Kidney (tissue), 14 donors: ENCODE results near the gene ZGLP1. TPM values are rescaled to one million over a fixed set of nuclear protein-coding genes. Genes with fewer than 3 reads are reported as not detected.

Experiments
- DNase-seq, 5 donors: peaks; one replicate each; pipeline ENCODE4 v3.0.0-alpha.2; 2013 to 2020
- FAIRE-seq: peaks from 2 replicates; lab custom pipeline; 2012; peaks lifted over from hg19 to GRCh38; lab: Jason Lieb, UNC
- H3K27ac ChIP-seq, 2 donors: one replicate each; pipeline ENCODE4 v1.7.0; 2013; ENCODE audit warnings: low read depth in 2 of 2, low read length in 2 of 2, inconsistent platforms in 1 of 2
- H3K27me3 ChIP-seq: one replicate; pipeline ENCODE4 v1.7.1; 2013; ENCODE audit warnings: low read length, inconsistent platforms; ENCODE audit not compliant: control insufficient read depth, insufficient read depth
- H3K36me3 ChIP-seq, 3 donors: one replicate each; pipeline versions ENCODE4 v1.7.0 to v1.7.1; 2013; ENCODE audit warnings: low read length in 3 of 3, control low read depth in 1 of 3, inconsistent platforms in 1 of 3; ENCODE audit not compliant: insufficient read depth in 3 of 3, control insufficient read depth in 2 of 3
- H3K4me1 ChIP-seq, 3 donors: one replicate each; pipeline versions ENCODE4 v1.7.0 to v1.7.1; 2013; ENCODE audit warnings: low read length in 3 of 3, inconsistent platforms in 1 of 3, low read depth in 1 of 3; ENCODE audit not compliant: control insufficient read depth in 2 of 3, insufficient read depth in 2 of 3
- H3K4me3 ChIP-seq, 3 donors: one replicate each; pipeline versions ENCODE4 v1.7.0 to v1.8.1; 2013; ENCODE audit warnings: low read length in 3 of 3, control low read depth in 1 of 3, inconsistent platforms in 1 of 3
- H3K9ac ChIP-seq, 3 donors: one replicate each; pipeline versions ENCODE4 v1.7.0 to v1.7.1; 2013; ENCODE audit warnings: low read length in 3 of 3, control low read depth in 1 of 3, inconsistent platforms in 1 of 3
- H3K9me3 ChIP-seq, 3 donors: one replicate each; pipeline versions ENCODE4 v1.7.0 to v1.7.1; 2013; ENCODE audit warnings: low read length in 3 of 3, control low read depth in 1 of 3, inconsistent platforms in 1 of 3; ENCODE audit not compliant: control insufficient read depth in 2 of 3, insufficient read depth in 1 of 3
- CTCF ChIP-seq: IDR thresholded peaks from 3 replicates; pipeline ENCODE4 v1.5.1; 2012; ENCODE audit warnings: mild to moderate bottlenecking, moderate library complexity, borderline replicate concordance; ENCODE audit not compliant: insufficient read depth; ENCODE audit errors: extremely low read depth
- intact Hi-C: fragments of 100-400 bp; cut with DNase I; formaldehyde crosslinking; loops from one replicate; pipeline ENCODE4 v1.11.1; 2022
- polyA plus RNA-seq: library from polyadenylated mRNA; stranded (reverse); fragments of 350-450 nt; fragmentation: Illumina TruSeq; extraction: RNeasy Lipid Tissue Mini Kit (QIAGEN cat#74804); gene quantifications from one replicate; pipeline ENCODE4 v1.2.3, GENCODE V29; 2014; ENCODE audit warnings: low read depth, low replicate concordance; ENCODE audit not compliant: insufficient read depth
- total RNA-seq: library from RNA; stranded (reverse); fragmentation: NEBNext Ultra II Directional; extraction: Animal tissue kit (Norgen Biotek cat#: 25700); gene quantifications from one replicate; pipeline ENCODE4 v1.2.1, GENCODE V29; 2021
- donor health status: control.
- donor health status: control.
- donor health status: control.
- donor health status: control.
- donor health status: control.
- donor health status: DM: yes; HTN: yes; CAD: no.
- donor health status: Normal renal cell carcinoma (clear cell type).

Gene ZGLP1
- total and polyA plus RNA-seq, 2 donors from 2014 or later: 4.6 to 5.5 TPM

- no peak overlapping the region for H3K9ac ChIP-seq
- no peak overlapping the region for H3K4me3 ChIP-seq
- FAIRE-seq (no peak), DNase-seq (peak in 2 of 5 donors; percentile 26 to 79)
- H3K4me1 ChIP-seq: peaks cover 0 to 36% (median 7%) of the 10 kb centered on the region in 3 donors
- peaks cover 50% of the 10 kb centered on the region for H3K27me3 ChIP-seq
- no peak overlapping the region for H3K27ac ChIP-seq
- no peak for TF ChIP-seq CTCF
- intact Hi-C loops: no loop called here
- no peaks in the 10 kb centered on the region for H3K9me3 ChIP-seq
- no peaks in the 10 kb centered on the region for H3K36me3 ChIP-seq
Observed at GRCh38 chr19:10290357-10290875, 19.2 kb downstream of the ZGLP1 start.

DNA sequence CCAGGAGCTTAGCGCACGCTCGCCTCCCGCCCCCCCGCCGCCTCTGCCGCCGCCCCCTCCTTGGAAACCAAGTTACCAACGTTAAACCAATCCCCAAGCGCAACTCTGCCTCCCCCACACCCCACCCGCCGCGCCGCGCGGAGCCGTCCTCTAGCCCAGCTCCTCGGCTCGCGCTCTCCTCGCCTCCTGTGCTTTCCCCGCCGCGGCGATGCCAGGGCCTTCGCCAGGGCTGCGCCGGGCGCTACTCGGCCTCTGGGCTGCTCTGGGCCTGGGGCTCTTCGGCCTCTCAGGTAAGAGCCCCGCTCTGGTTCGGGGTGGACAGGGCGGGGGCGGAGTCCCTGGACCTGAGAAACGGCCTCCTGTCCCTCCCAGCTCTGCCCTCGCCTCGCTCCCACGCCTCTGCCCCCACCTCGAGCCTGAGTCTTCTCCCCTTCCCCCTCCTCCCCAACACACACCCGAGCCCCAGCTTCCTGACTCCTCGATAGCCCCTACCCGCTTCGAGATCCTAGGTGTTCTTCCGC lies 19.7 kb downstream of the ZGLP1 start, which contains the start of gene ICAM5:
Gene ICAM5, plus strand, starts transcription at position 117 of the 521 bp plus-strand sequence. Its CDS starts 92 bp downstream, at position 209.
- H3K4me3 ChIP-seq: peak within 1 kb of the TSS in 1 of 3 donors; percentile 32

DNA sequence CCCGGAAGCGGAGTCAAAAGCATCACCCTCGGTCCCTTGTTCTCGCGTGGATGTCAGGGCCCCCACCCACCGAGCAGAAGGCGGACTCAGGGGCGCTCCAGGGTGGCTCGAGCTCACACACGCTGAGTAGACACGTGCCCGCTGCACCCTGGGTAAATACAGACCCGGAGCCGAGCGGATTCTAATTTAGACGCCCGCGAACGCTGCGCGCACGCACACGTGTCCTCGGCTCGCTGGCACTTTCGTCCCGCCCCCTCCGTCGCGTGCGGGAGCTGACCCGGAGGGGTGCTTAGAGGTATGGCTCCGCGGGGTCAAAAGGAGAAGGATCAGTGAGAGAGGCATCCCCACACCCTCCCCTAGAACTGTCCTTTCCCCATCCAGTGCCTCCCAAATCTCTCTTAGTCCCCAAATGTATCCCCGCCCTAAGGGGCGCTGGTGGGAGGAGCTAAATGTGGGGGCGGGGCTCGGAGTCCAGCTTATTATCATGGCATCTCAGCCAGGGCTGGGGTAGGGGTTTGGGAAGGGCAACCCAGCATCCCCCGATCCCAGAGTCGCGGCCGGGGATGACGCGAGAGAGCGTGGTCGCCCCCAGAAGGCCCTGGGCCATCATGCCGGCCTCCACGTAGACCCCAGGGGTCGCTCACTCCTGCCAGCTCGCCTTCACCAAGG lies 20.3 kb downstream of the ZGLP1 start:
- DNase-seq (peak in 3 of 5 donors; percentile 29 to 87 (median 74)), FAIRE-seq (no peak)
- no peak overlapping the region for H3K27ac ChIP-seq
- peak overlapping the region in 1 of 3 donors; percentile 19 for H3K9ac ChIP-seq
- H3K27me3 ChIP-seq: peaks cover 41% of the 10 kb centered on the region
- intact Hi-C loops: no loop called here
- peaks cover 0 to 3% (median 0%) of the 10 kb centered on the region in 3 donors for H3K36me3 ChIP-seq
- H3K4me1 ChIP-seq: peaks cover 0 to 30% (median 7%) of the 10 kb centered on the region in 3 donors
- no peak for TF ChIP-seq CTCF
- H3K9me3 ChIP-seq: no peaks in the 10 kb centered on the region
- H3K4me3 ChIP-seq: peak overlapping the region in 1 of 3 donors; percentile 32

More for the DNA sequence above, 19.7 kb downstream of the ZGLP1 start, which contains the start of gene ICAM5:
- intact Hi-C loops: no loop called here
- peaks cover 0 to 33% (median 7%) of the 10 kb centered on the region in 3 donors for H3K4me1 ChIP-seq
- peak within 1 kb of the TSS in 1 of 3 donors; percentile 19 for H3K9ac ChIP-seq
- FAIRE-seq: no peak
- H3K27ac ChIP-seq: no peak within 1 kb of the TSS
- H3K36me3 ChIP-seq: peaks cover 0 to under 1% (median 0%) of the 10 kb centered on the region in 3 donors
- no peak for TF ChIP-seq CTCF
- H3K27me3 ChIP-seq: peaks cover 46% of the 10 kb centered on the region
- no peak for DNase-seq
- no peaks in the 10 kb centered on the region for H3K9me3 ChIP-seq
